Activated CD8-positive, alpha-beta memory T cell treated with anti-CD3 and anti-CD28 coated beads for 48 hours (primary cell): ENCODE data around the gene OR5AP2.
"Not testable (repeated sequence)": the region's sequence is repeated elsewhere in the genome, so short reads cannot be mapped to it uniquely, and the experiment has no call there.

Experiments used
- DNase-seq, 3 experiments: peaks; one replicate each; pipeline ENCODE4 v3.0.0-alpha.2; 2020; ENCODE audit warnings: low read depth in 2 of 3, low spot score in 2 of 3

The OR5AP2 gene

GRCh38 chr11:56642339-56642738 is at the start of gene OR5AP2:
OR5AP2 (minus strand) TSS chr11:56642439; CDS start chr11:56642439, 0 bp downstream.
- DNase-seq = no peak

- DNase-seq = not testable (repeated sequence)
Observed at GRCh38 chr11:56691179-56691578, 48.9 kb upstream of the OR5AP2 start.

- DNase-seq = no peak
Observed at GRCh38 chr11:56688554-56689100, 46.4 kb upstream of the OR5AP2 start.

- no peak for DNase-seq
Observed at GRCh38 chr11:56670984-56671383, 28.7 kb upstream of the OR5AP2 start.

GRCh38 chr11:56663386-56663785 is 21.1 kb upstream of the OR5AP2 start, which contains the start of gene OR5AR1:
OR5AR1 (plus strand) TSS chr11:56663686; CDS start chr11:56663686, 0 bp downstream.
- DNase-seq = no peak

GRCh38 chr11:56659755-56660154 is 17.5 kb upstream of the OR5AP2 start:
- DNase-seq = no peak

GRCh38 chr11:56637500-56637899 is 4.7 kb downstream of the OR5AP2 start:
- no peak for DNase-seq

GRCh38 chr11:56636861-56637260 is 5.4 kb downstream of the OR5AP2 start:
- DNase-seq = no peak

- no peak for DNase-seq
Observed at GRCh38 chr11:56632329-56632728, 9.9 kb downstream of the OR5AP2 start.

GRCh38 chr11:56625946-56626345 is 16.3 kb downstream of the OR5AP2 start:
- no peak for DNase-seq

GRCh38 chr11:56624661-56625110 is 17.6 kb downstream of the OR5AP2 start:
- no peak for DNase-seq

- no peak for DNase-seq
Observed at GRCh38 chr11:56611174-56611573, 31.1 kb downstream of the OR5AP2 start.

- not testable (repeated sequence) for DNase-seq
Observed at GRCh38 chr11:56592088-56592717, 50.0 kb downstream of the OR5AP2 start.
